Measurements from ENCODE around the gene ITPRID2.
"Not testable (repeated sequence)": the region's sequence is repeated elsewhere in the genome, so short reads cannot be mapped to it uniquely, and the experiment has no call there.

The ITPRID2 gene

GRCh38 chr2:181915102-181915501, 23.6 kb downstream of the ITPRID2 start:
- in situ Hi-C loops (cut with MboI; ENCODE audit: low sequenced_read_pairs), result loop anchor here (25.0 kb wide), 1 partner anchor 178 kb away; no protein-coding TSS in a partner anchor

- in situ Hi-C loops (cut with MboI; ENCODE audit: low sequenced_read_pairs), result loop anchor here (25.0 kb wide), 1 partner anchor 180 kb away; no protein-coding TSS in a partner anchor
Observed at GRCh38 chr2:181916726-181917718, 25.5 kb downstream of the ITPRID2 start.

- in situ Hi-C loops (cut with MboI; ENCODE audit: low sequenced_read_pairs), result loop anchor here (25.0 kb wide), 1 partner anchor 181 kb away; no protein-coding TSS in a partner anchor
Observed at GRCh38 chr2:181918188-181918587, 26.7 kb downstream of the ITPRID2 start.

GRCh38 chr2:181923121-181923520, 31.6 kb downstream of the ITPRID2 start:
- in situ Hi-C loops (cut with MboI; ENCODE audit: low sequenced_read_pairs), result loop anchor here (25.0 kb wide), 1 partner anchor 186 kb away; no protein-coding TSS in a partner anchor

- in situ Hi-C loops (cut with MboI; ENCODE audit: low sequenced_read_pairs), result loop anchor here (25.0 kb wide), 1 partner anchor 187 kb away; no protein-coding TSS in a partner anchor
Observed at GRCh38 chr2:181924336-181924735, 32.8 kb downstream of the ITPRID2 start.

GRCh38 chr2:181934694-181935093, 43.2 kb downstream of the ITPRID2 start:
- in situ Hi-C loops (cut with MboI; ENCODE audit: low sequenced_read_pairs), result no loop called here

GRCh38 chr2:181937473-181937872, 45.9 kb downstream of the ITPRID2 start:
- in situ Hi-C loops (cut with MboI; ENCODE audit: low sequenced_read_pairs), result no loop called here

GRCh38 chr2:181943411-181944124, 52.0 kb downstream of the ITPRID2 start:
- in situ Hi-C loops (cut with MboI; ENCODE audit: low sequenced_read_pairs), result no loop called here

GRCh38 chr2:181944164-181944913, 52.8 kb downstream of the ITPRID2 start:
- in situ Hi-C loops (cut with MboI; ENCODE audit: low sequenced_read_pairs), result no loop called here

- in situ Hi-C loops (cut with MboI; ENCODE audit: low sequenced_read_pairs), result no loop called here
Observed at GRCh38 chr2:181944914-181945291, 53.4 kb downstream of the ITPRID2 start.

GRCh38 chr2:181946444-181947127, 55.1 kb downstream of the ITPRID2 start:
- in situ Hi-C loops (cut with MboI; ENCODE audit: low sequenced_read_pairs), result no loop called here

- in situ Hi-C loops (cut with MboI; ENCODE audit: low sequenced_read_pairs), result no loop called here
Observed at GRCh38 chr2:181947273-181947672, 55.7 kb downstream of the ITPRID2 start.

- in situ Hi-C loops (cut with MboI; ENCODE audit: low sequenced_read_pairs), result no loop called here
Observed at GRCh38 chr2:181948227-181948626, 56.7 kb downstream of the ITPRID2 start.

GRCh38 chr2:181949047-181949446, 57.5 kb downstream of the ITPRID2 start:
- in situ Hi-C loops (cut with MboI; ENCODE audit: low sequenced_read_pairs), result no loop called here

GRCh38 chr2:181952404-181953226, 61.1 kb downstream of the ITPRID2 start:
- in situ Hi-C loops (cut with MboI; ENCODE audit: low sequenced_read_pairs), result no loop called here

- in situ Hi-C loops (cut with MboI; ENCODE audit: low sequenced_read_pairs), result no loop called here
Observed at GRCh38 chr2:181953881-181954537, 62.5 kb downstream of the ITPRID2 start.

GRCh38 chr2:181954538-181954883, 63.0 kb downstream of the ITPRID2 start:
- in situ Hi-C loops (cut with MboI; ENCODE audit: low sequenced_read_pairs), result no loop called here

GRCh38 chr2:181955010-181955409, 63.5 kb downstream of the ITPRID2 start:
- in situ Hi-C loops (cut with MboI; ENCODE audit: low sequenced_read_pairs), result no loop called here

GRCh38 chr2:181955866-181956265, 64.3 kb downstream of the ITPRID2 start:
- in situ Hi-C loops (cut with MboI; ENCODE audit: low sequenced_read_pairs), result not testable (repeated sequence)
